ENCODE data around the gene THSD8.
A peak's percentile ranks its signal among the peaks of the same experiment; 100 is the strongest.

DNA sequence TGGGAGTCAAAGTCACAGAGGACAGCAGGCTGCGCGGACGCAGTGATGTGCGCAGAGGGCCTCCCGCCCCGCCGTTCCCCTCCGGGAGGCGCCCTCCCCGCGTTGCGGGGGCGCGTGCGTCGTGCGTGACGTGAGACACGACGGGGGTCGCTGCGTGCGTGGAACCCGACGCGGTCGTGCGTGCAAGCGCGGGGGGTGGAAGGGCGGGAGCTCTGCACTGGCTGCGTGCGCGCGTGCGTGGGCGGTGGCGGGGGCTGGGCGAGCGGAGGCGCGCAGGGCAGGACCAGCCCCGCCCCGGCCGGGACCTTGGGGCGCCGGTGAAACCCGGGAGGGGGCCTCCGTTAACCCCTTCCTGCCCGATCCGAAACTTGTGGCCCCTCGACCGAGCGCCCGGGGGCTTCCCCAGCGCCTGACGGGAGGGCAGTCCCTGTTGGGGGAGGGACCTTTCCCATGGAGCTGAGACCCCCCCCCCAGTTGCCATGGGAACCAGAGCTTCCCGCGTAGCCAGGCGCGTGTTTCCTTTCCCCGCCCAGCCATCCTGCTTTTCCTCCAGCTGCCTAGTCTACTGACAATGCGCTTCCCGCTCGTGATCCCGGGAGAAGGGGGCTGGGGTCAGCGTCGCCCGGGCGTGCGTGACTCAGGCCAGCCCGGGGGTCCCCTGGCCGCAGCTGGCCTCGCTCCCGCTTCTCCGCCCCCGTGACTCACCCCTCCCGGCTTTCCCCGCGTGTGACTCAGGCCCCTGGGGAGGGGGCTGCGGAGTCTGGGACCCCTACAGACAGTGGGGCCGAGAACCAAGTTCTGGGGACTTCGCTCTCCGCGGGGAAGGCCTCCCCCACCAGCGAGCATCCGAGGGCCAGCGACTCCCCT, 19.2 kb upstream of the THSD8 start:
- TF ChIP-seq, protein P1, sequence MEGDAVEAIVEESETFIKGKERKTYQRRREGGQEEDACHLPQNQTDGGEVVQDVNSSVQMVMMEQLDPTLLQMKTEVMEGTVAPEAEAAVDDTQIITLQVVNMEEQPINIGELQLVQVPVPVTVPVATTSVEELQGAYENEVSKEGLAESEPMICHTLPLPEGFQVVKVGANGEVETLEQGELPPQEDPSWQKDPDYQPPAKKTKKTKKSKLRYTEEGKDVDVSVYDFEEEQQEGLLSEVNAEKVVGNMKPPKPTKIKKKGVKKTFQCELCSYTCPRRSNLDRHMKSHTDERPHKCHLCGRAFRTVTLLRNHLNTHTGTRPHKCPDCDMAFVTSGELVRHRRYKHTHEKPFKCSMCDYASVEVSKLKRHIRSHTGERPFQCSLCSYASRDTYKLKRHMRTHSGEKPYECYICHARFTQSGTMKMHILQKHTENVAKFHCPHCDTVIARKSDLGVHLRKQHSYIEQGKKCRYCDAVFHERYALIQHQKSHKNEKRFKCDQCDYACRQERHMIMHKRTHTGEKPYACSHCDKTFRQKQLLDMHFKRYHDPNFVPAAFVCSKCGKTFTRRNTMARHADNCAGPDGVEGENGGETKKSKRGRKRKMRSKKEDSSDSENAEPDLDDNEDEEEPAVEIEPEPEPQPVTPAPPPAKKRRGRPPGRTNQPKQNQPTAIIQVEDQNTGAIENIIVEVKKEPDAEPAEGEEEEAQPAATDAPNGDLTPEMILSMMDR (IDR thresholded peaks at IDR 0.05), result peak in 2 of 6 experiments; percentile 0 to 13
- peak; percentile 49 to 61 for TF ChIP-seq POLR2A (IDR thresholded peaks at IDR 0.05)

Data from thyroid gland (tissue), 4 donors.